Stimulated activated CD4-positive, alpha-beta T cell treated with anti-CD3 and anti-CD28 coated beads, TNF-alpha, amount 100 ng/mL, for 48 hours (primary cell): ENCODE results near the gene OR4D6.
A peak's percentile ranks its signal among the peaks of the same experiment; 100 is the strongest.
"Not testable (repeated sequence)": the region's sequence is repeated elsewhere in the genome, so short reads cannot be mapped to it uniquely, and the experiment has no call there.

ENCODE experiments used
- DNase-seq, 3 donors: peaks; one replicate each; pipeline ENCODE4 v3.0.0-alpha.2; 2020; ENCODE audit warnings: low read depth in 3 of 3

Gene OR4D6

DNA sequence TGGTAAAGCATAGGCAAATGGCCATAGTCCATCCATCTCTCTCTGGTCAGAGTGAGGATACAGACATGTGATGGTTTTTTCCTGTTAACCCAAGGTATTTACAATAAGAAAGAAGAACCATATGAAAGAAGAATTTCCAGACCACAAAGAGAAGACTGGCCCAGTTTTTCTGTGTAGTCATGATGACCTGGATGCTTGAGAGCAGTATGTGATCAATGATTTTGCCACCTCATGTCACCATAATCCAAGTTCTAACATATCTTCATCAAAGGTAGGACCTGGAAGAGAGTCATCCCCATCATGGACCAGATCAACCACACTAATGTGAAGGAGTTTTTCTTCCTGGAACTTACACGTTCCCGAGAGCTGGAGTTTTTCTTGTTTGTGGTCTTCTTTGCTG lies at the start of gene OR4D6:
OR4D6 (plus strand) TSS at position 301 of the 400 bp plus-strand sequence; CDS start at position 301, 0 bp downstream.
- no peak for DNase-seq

DNA sequence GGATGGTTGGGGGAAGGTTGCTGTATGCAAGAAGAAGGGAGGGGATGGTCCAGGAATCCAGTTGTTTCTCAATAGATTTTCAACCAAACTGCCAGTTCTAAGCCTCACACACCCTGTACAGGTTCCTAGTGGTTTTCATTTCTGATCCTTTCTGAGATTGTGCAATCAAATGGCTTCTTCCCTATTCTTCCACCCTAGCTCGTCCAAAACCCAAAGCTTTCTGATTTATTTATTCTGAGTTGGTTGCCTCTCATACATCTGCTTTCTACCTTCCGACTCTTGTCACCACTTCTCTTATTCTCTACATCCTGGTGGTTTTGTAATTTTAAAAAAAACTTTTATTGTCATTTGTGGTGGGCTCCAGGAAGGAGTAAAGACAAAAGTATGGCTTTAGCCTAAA lies 43.1 kb upstream of the OR4D6 start:
- no peak for DNase-seq

- no peak for DNase-seq
Measured at GRCh38 chr11:59415111-59415510, 41.6 kb upstream of the OR4D6 start.

DNA sequence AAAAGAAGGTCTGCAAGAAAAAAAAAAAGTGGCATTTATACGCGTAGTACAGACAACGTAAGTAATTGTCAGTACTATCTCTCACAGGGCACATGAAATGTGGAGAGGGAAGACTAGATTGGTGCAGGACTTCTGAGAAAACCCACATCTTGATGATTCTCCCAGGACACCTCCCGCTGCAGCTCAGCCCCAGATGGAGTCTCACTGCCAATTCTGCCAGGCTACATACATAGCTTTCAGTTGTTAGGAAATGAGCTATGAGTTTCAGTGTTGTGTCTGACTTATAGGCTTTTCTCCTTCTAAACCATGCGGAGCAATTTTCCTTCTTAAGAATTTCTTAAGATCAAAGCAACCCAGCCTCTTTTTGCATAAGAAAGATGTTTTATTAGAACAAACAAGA lies 40.1 kb upstream of the OR4D6 start:
- no peak for DNase-seq

GRCh38 chr11:59417023-59417422 lies 39.7 kb upstream of the OR4D6 start:
- no peak for DNase-seq

- DNase-seq, result no peak
Measured at GRCh38 chr11:59418156-59418555, 38.6 kb upstream of the OR4D6 start.

- DNase-seq, result no peak
Measured at GRCh38 chr11:59423835-59424234, 32.9 kb upstream of the OR4D6 start.

GRCh38 chr11:59425131-59425530 lies 31.6 kb upstream of the OR4D6 start:
- DNase-seq, result no peak

- DNase-seq, result no peak
Measured at GRCh38 chr11:59426361-59427067, 30.2 kb upstream of the OR4D6 start, which contains the start of gene OR5A2. Gene OR5A2, minus strand, starts transcription at chr11:59426413. Its CDS starts 3,460 bp downstream, at chr11:59422953.

GRCh38 chr11:59427068-59427382 lies 29.7 kb upstream of the OR4D6 start:
- DNase-seq, result no peak

- DNase-seq, result peak in 2 of 3 donors; percentile 11 to 44
Measured at GRCh38 chr11:59429924-59430516, 26.7 kb upstream of the OR4D6 start.

DNA sequence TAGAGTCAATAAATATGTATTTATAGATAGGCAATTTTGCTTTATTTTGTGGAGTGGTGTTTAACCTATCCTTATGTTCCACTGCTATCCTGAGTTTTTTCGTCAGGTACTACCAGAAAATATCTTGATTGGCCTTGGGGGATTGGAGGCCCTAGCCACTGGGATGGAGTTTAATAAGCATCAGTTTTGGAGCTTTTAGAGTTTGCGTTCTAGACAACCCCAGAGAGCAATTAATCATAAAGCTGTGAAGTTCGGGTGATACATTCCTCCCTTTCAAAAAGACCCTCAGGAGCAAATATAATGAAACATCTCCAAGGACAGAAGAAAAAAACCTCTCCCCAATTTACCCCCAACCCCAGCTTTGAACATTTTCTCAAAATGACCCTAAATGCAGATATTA lies 20.6 kb upstream of the OR4D6 start, which contains the start of gene OR5A1:
OR5A1 (plus strand) TSS at position 301 of the 400 bp plus-strand sequence. CDS start 6,700 bp downstream, outside the sequence.
- no peak for DNase-seq

GRCh38 chr11:59437770-59438169 lies 19.0 kb upstream of the OR4D6 start:
- DNase-seq, result no peak

GRCh38 chr11:59445624-59446023 lies 11.1 kb upstream of the OR4D6 start:
- DNase-seq, result not testable (repeated sequence)

DNA sequence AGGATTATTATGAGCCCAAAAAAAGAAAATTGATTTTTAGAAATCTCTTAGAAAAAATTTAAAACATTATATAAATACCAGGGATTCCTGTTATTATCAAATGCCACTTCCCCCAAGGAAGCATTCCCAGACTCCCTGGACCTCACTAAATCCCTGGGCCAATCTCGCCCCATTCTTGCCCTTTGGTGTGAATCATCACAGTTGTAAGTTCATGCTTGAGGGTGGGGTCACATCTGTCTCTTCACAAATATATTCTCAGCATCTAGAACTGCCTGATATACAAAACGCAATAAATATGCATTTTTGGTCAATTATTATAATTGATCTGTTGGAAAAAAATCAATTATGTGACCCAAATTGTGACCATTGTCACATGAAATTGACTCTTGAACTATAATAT lies 8.3 kb upstream of the OR4D6 start:
- DNase-seq, result no peak

DNA sequence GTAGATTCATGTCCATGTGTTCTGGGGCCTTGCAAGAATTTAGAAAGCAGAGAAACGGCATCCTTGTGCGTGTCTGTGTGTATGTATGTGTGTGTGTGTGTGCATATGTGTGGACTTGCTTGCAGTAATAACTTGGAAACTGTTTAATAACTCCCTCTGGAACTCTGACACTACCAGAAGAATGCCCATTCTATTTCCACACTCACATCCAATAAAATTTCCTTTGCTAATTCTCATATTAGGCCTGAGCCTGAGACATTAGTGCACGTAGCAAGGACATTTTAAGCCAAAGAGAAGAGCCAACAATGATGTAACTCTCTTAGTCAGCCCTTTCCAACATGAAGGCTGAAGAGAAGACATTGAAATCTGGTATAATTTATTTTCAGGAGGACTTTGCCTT lies 3.2 kb downstream of the OR4D6 start:
- DNase-seq, result no peak

GRCh38 chr11:59463190-59463641 lies 6.5 kb downstream of the OR4D6 start:
- no peak for DNase-seq

DNA sequence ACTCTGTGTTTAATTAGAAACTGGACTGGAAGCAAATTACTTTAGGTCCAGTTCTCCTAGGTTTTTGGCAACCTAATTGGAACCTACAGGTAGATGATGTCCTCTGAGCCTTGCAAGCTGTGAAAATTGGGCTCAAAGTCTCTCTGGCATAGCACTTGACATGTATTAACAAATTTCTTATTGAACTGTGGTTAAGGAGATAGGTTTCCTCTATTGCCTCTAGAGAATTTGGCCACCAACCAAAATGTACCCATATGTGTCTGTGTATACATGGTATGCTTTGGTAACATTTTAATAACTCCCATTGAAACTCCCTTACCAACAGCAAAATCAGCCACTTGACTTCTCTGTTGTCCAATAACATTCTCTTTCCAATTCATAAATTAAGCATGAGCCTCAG lies 16.3 kb downstream of the OR4D6 start, which contains the start of gene OR4D10:
OR4D10 (plus strand) TSS at position 301 of the 400 bp plus-strand sequence. CDS start 4,115 bp downstream, outside the sequence.
- no peak for DNase-seq

- DNase-seq, result no peak
Measured at GRCh38 chr11:59475176-59475575, 18.4 kb downstream of the OR4D6 start.

DNA sequence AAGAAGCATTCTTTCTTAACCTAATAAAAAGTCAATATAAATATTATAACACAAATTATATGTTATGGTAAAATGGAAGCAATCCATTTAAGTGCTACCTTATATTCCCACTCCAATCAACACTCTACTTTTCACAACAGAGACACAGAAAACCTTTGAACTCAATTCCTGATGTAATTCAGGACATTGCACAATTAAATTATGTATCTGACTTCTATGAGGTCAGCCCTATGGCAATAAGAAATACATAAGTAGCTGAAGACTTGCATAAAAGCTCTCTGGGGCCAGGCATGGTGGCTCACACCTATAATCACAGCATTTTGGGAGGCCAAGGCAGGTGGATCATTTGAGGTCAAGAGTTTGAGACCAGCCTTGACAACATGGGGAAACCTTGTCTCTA lies 23.1 kb downstream of the OR4D6 start:
- no peak for DNase-seq

- DNase-seq, result no peak
Measured at GRCh38 chr11:59480359-59480758, 23.6 kb downstream of the OR4D6 start.

GRCh38 chr11:59501931-59502330 lies 45.2 kb downstream of the OR4D6 start:
- DNase-seq, result no peak

DNA sequence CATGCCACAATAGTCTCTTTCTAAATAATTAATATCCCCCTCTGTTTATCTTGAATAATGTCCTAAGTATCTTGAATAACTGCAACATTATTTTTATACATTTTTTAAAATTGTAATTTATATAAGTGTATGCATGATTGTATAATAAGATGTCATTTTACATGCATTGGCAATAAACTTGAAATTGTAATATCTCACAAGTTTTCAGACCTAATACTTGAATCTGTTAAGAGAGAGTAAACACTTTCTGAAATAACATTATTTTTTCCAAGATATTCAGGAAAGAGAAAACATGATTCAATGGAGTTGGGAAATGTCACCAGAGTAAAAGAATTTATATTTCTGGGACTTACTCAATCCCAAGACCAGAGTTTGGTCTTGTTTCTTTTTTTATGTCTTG lies 46.5 kb downstream of the OR4D6 start, which contains the start of gene OR4D11:
OR4D11 (plus strand) TSS at position 301 of the 400 bp plus-strand sequence; CDS start at position 301, 0 bp downstream.
- DNase-seq, result no peak
